ENCODE measurements around the gene PIEZO2. TPM values are rescaled to one million over a fixed set of nuclear protein-coding genes. Genes with fewer than 3 reads are reported as not detected.

The PIEZO2 gene
- total and polyA plus RNA-seq, 2 of the 8 experiments (the other 6 are each of a cell fraction or from before 2014, with no cell fraction given): 4.7 to 16.5 TPM

DNA sequence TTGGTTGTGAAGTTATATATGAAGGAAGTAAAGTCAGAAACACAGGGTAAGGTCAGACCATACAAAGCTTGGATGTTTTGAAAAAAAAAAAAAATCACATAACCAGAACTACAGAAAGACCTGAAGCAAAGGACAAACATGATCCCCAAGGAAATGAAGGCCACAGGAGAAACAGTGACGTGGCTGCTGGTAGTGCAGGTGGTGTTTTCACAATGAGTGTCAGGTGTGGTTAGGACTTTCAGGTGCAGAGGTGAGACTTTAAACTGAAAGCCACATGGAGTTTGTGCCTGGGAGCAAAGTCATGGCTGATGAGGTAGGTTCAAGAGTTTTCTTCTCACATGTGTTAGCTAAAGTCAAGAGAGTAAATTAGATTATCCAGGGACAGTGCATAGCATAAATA lies 270.7 kb downstream of the PIEZO2 start:
- no peak for FAIRE-seq
- H3K27ac ChIP-seq (ENCODE audit: low read depth, low read length): no peak overlapping the region

More for the DNA sequence above, 270.7 kb downstream of the PIEZO2 start:
- Histone ChIP-seq H2BK20ac (ENCODE audit: low read length) (no peak overlapping the region), H2AK5ac (ENCODE audit: low read depth, low read length) (no peak overlapping the region), H4K8ac (ENCODE audit: extremely low read depth, insufficient read depth, low read length) (no peak overlapping the region), H4K91ac (replicated peaks; ENCODE audit: insufficient read length, low read length) (no peak overlapping the region), H2BK12ac (ENCODE audit: low read depth, low read length) (no peak overlapping the region), H2BK120ac (replicated peaks; ENCODE audit: low read depth, low read length) (no peak overlapping the region), H3K4me1 (replicated peaks in 1 of 4; ENCODE audit: control insufficient read depth in 3 of 4, insufficient read depth in 4 of 4, low read length in 3 of 4) (no peaks in the 10 kb centered on the region; a peak in 2 of 7 replicates), H4K20me1 (replicated peaks in 1 of 2; ENCODE audit: control insufficient read depth in 1 of 2, insufficient read depth in 2 of 2, low read length in 2 of 2) (no peaks in the 10 kb centered on the region), H4K5ac (ENCODE audit: insufficient read length, low read depth, low read length) (no peak overlapping the region), H3K14ac (ENCODE audit: insufficient read length) (no peak overlapping the region), H2AFZ (ENCODE audit: low read length) (no peak overlapping the region), H3K23ac (ENCODE audit: insufficient read length) (no peak overlapping the region), H2BK15ac (ENCODE audit: low read length) (no peak overlapping the region), H3K18ac (ENCODE audit: extremely low read depth, low read length) (no peak overlapping the region), H3K4ac (replicated peaks; ENCODE audit: insufficient read length, low read depth, low read length) (no peak overlapping the region), H3K56ac (replicated peaks; ENCODE audit: insufficient read length, low read depth, low read length) (no peak overlapping the region), H3K36me3 (ENCODE audit: control insufficient read depth in 2 of 4, insufficient read depth in 4 of 4, low read length in 3 of 4) (no peaks in the 10 kb centered on the region), H3K4me2 (ENCODE audit: insufficient read depth in 1 of 2, low read depth in 2 of 2, low read length in 2 of 2) (no peak overlapping the region), H2BK5ac (ENCODE audit: low read depth, low read length) (no peak overlapping the region), H3K4me3 (ENCODE audit: extremely low read depth in 1 of 4, insufficient read depth in 2 of 4, low read depth in 3 of 4, low read length in 4 of 4) (no peak overlapping the region), H3K27me3 (replicated peaks in 1 of 4; ENCODE audit: control insufficient read depth in 3 of 4, extremely low read depth in 1 of 4, insufficient read depth in 3 of 4, low read length in 3 of 4) (no peaks in the 10 kb centered on the region), H3K9me3 (ENCODE audit: insufficient read depth in 2 of 2, low read depth in 1 of 2, low read length in 1 of 2) (no peaks in the 10 kb centered on the region), H3K23me2 (ENCODE audit: low read depth, low read length) (no peaks in the 10 kb centered on the region), H3K79me1 (ENCODE audit: low read depth, low read length) (no peaks in the 10 kb centered on the region), H3K79me2 (ENCODE audit: control insufficient read depth in 1 of 2, insufficient read depth in 2 of 2, low read length in 2 of 2) (no peaks in the 10 kb centered on the region), H3K9ac (replicated peaks in 1 of 4; ENCODE audit: extremely low read depth in 1 of 4, low read depth in 3 of 4, low read length in 3 of 4) (no peak overlapping the region)
- WGBS, 2 experiments (ENCODE audit: extremely low coverage in 1 of 2, insufficient coverage in 1 of 2, insufficient read length in 1 of 2, insufficient replicate concordance in 2 of 2, low coverage in 1 of 2, low lambda C conversion rate in 2 of 2, missing lambda C conversion rate in 1 of 2): 100% methylated on average over 1 of the region's 1 CpG; no CpG with 5 or more reads in 1 of the 2 experiments
- ChIA-PET CTCF (ENCODE audit: partially characterized antibody) (interaction anchor here (0.6 kb wide), 1 partner anchor 417 kb away, joined by 3 read pairs; no protein-coding TSS in a partner anchor), POLR2A (ENCODE audit: partially characterized antibody) (no interaction called here)
- DNase-seq (ENCODE audit: low read depth in 1 of 2, low spot score in 2 of 2): no peak
- TF ChIP-seq POLR2A (IDR thresholded peaks at IDR 0.05; ENCODE audit: control extremely low read depth in 1 of 2, low read depth in 2 of 2, low read length in 2 of 2): no peak
- TF ChIP-seq SP4 (IDR thresholded peaks at IDR 0.05; ENCODE audit: low read length): no peak
- TF ChIP-seq HDAC2 (IDR thresholded peaks at IDR 0.05; ENCODE audit: borderline replicate concordance in 1 of 2, low read depth in 2 of 2, low read length in 2 of 2): no peak
- no peak for TF ChIP-seq SIX5 (IDR thresholded peaks at IDR 0.05; ENCODE audit: low read depth, low read length)
- TF ChIP-seq YY1 (IDR thresholded peaks at IDR 0.05; ENCODE audit: low read depth, low read length): no peak
- no peak for TF ChIP-seq POLR2AphosphoS5 (IDR thresholded peaks at IDR 0.05; ENCODE audit: low read depth, low read length)
- TF ChIP-seq CHD1 (IDR thresholded peaks at IDR 0.05; ENCODE audit: low read depth, low read length): no peak
- TF ChIP-seq POU5F1 (IDR thresholded peaks at IDR 0.05; ENCODE audit: low read depth, low read length): no peak
